DMS153 treated with DMSO at 0.1 percent for 48 hours (cell line): ENCODE results near the gene FLOT1.
"Not testable (repeated sequence)": the region's sequence is repeated elsewhere in the genome, so short reads cannot be mapped to it uniquely, and the experiment has no call there.

Experiments
- DNase-seq: peaks from one replicate; lab custom pipeline; 2025; ENCODE audit not compliant: unreplicated experiment; lab: John Stamatoyannopoulos, UW

FLOT1 gene

GRCh38 chr6:30767158-30767943 is 24.9 kb upstream of the FLOT1 start:
- no peak for DNase-seq

- DNase-seq = no peak
Observed at GRCh38 chr6:30766461-30767157, 24.1 kb upstream of the FLOT1 start.

GRCh38 chr6:30765495-30765894 is 23.0 kb upstream of the FLOT1 start:
- not testable (repeated sequence) for DNase-seq

- DNase-seq = not testable (repeated sequence)
Observed at GRCh38 chr6:30764490-30765043, 22.1 kb upstream of the FLOT1 start.

- no peak for DNase-seq
Observed at GRCh38 chr6:30763618-30764489, 21.4 kb upstream of the FLOT1 start.

DNA sequence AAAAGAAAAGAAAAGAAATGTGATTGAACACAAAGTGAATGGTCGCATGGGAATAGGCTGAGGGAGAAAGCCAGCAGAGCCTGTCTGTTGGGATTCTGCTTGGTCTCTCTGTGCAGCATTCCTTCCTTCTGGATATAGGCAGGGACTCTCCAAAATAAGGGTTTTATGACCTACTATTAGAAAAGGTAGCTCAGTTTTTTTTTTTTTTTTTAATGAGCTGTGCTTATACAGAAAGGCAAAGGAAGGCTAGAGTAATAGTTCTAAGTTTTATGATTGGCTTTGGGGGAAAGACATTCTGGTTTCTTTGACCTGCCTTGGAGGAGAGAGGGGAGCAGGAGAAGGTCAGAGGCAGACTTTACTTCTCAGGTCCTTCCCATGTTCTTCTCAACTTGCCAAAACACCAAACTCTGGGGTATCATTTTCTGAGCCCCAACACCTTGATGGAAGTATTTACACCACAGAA is 20.7 kb upstream of the FLOT1 start:
- DNase-seq = no peak

DNA sequence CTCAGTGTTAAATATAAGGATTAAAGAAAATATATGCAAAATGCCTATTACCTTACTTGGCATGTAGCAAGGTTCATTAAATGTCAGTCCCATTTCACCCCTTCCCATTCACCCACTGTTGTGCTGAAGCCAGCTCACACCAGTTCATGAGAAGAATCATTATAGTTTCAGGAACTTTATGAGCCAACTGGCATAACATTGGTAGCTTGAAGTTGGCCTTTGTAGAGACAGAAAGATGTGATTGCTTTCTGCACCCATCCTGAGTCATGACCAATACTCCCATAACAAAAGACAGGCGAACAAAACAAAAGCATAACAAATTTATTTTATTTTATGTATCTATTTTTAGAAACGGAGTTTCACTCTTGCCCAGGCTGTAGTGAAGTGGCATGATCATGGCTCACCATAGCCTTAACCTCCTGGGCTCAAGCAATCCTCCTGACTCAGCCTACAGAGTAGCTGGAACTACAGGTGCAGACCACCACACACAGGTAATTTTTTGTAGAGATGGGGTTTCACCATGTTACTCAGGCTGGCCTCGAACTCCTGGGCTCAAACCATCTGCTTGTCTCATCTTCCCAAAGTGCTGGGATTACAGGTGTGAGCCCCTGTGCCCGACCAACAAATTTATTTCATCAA is 19.4 kb upstream of the FLOT1 start:
- no peak for DNase-seq

GRCh38 chr6:30760549-30760948 is 18.1 kb upstream of the FLOT1 start:
- no peak for DNase-seq

GRCh38 chr6:30759575-30760239 is 17.2 kb upstream of the FLOT1 start:
- no peak for DNase-seq

GRCh38 chr6:30757261-30757904 is 14.9 kb upstream of the FLOT1 start:
- no peak for DNase-seq

DNA sequence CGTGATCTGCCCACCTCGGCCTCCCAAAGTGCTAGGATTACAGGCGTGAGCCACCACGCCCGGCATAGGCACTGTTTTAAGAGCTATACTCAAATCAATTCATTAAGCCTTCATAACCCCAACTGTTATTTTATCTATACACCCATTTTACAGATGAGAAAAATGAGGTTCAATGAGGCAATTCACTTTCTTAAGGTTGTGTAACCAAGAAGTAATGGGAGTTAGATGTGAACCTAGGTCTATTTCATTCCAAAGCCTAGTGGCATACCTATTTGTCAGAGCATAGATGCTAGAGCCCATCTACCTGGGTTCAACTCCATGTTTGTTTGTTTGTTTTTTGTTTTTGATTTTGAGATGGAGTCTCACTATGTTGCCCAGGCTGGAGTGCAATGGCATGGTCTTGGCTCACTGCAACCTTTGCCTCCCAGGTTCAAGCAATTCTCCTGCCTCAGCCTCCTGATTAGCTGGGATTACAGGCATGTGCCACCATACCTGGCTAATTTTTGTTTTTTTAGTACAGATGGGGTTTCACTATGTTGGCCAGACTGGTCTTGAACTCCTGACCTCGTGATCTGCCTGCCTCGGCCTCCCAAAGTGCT is 14.0 kb upstream of the FLOT1 start:
- not testable (repeated sequence) for DNase-seq

DNA sequence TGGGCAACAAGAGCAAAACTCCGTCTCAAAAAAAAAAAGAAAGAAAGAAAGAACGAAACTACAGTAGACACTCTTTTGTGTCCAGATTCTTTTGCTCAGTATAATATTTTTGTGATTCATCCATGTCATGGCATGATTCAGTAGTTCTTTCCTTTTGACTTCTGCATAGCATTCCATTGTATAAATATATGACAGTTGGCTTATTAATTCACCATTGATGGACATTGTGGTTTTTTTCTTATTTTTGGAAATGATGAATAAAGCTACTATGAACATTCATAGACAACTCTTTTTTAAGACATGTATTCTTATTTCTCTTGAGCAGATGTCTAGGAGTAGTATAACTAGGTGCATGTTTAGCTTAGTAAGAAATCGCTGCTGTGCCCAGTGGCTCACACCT is 12.1 kb upstream of the FLOT1 start:
- no peak for DNase-seq

DNA sequence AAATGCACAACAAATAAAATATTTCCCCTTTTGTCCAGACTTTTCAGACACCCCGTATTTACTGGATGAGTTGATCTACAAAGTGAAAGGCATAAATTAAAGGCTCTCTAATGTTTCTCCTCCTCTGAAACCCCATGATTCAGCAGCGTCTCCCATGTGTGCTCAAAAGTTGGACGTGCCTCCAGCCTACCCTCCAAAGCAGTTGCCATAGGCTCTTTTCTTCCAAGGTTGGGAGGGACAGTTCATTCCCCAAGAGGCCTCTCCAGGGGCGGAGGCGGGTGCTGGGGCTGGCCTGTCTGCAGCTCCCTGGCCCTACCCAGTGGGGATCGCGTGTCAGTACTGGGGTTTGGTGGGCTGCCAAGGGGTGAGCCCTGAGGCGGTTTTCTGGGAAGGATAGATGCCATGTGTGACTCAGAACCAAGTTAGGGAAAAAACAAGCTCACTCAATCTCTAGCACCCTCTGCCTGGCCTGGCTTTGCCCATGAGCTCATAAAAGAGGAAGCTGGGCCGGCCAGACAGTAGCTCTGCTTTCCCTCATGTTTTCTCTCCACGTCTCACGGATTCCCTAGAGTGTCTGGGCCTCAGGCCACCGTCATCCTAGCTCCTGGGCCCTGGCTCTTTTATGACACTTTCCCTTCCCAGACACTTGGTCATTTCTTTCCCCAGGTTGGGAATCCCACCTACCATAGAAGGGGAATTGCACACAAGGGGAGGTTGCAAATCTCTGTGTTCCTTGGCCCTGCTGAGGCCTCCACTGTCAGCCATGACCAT is 9.9 kb upstream of the FLOT1 start:
- DNase-seq = no peak

- DNase-seq = no peak
Observed at GRCh38 chr6:30750379-30750668, 7.8 kb upstream of the FLOT1 start.

DNA sequence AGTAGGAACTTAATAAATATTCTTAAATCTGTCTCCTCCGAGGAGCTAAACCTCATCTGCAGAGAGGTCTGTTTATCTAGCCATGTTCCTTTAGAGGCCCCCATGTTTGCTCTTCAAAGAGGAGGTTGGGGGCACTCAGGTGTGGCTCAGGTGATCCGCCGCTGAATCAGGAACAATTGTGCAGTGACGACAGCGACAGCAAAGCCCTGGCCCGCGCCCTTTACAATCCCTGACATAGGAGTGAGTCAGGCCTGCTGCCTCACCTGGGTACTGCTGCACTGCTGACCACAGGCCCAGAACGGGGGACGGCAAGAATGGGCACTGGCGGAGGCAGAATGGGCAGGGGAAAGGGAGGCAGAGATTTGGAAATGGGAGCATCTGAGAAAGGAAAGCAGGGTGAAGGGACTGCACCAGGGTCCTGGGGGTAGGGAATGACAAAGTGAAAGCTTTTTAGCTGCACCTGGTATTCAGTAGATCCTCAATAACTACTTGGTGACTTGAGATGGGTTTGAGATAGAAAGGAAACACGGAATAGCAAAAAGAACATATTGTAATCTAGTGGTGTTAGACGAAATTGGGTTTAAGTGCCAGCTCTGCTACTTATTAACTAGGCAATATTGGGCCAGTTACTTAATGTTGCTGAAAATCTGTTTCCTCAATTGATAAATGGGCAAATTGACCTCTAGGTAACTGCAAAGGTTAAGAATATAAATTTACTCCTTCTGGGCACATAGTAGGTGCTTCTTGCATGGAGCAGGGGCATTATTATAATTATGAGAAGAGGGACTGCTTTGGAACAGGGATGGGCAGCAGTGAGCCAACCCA is 7.3 kb upstream of the FLOT1 start:
- DNase-seq = no peak

GRCh38 chr6:30748851-30749540 is 6.5 kb upstream of the FLOT1 start:
- no peak for DNase-seq
